ENCODE results near the gene POMT1. TPM values are rescaled to one million over a fixed set of nuclear protein-coding genes. Genes with fewer than 3 reads are reported as not detected.

The POMT1 gene
- total RNA-seq, 2 donors from 2014 or later = 30.3 to 43.7 TPM

DNA sequence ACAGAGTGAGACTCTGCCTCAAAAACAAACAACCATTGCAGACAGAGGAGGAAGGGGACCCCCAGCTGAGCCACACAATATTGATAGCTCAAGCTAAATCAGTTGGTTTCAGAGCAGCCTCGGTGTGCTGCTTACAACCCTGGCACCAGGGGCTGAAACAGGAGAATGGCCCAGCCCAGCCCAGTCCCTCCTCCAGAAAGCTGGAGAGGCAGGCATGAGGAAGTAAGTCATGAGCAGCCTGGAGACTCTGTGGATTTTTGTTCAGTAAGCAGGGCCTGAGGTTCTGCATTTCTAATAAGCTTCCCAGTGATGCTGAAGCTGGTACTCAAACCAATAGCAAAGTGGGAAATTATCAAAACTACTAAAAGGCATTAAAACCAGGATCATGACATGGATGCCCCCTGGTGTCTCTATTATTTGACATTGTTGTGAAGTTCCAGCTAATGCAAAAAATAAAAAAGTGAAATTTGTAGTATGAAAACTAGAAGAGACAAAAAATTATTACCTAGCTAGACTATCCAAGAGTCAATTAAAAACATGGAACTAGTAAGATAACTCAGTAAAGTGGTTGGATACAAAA lies 56.8 kb downstream of the POMT1 start:
- no peak for ATAC-seq (ENCODE audit: insufficient number of reproducible peaks, low FRiP score, low read depth)
- no peak for DNase-seq (ENCODE audit: low spot score)
- Histone ChIP-seq H3K36me3 (no peaks in the 10 kb centered on the region), H3K27ac (no peak overlapping the region), H3K9me3 (peaks cover 4% of the 10 kb centered on the region), H3K4me1 (ENCODE audit: control insufficient read depth in 1 of 2, low read depth in 2 of 2) (no peaks in the 10 kb centered on the region), H3K4me3 (no peak overlapping the region), H3K27me3 (replicated peaks; ENCODE audit: insufficient read depth) (no peaks in the 10 kb centered on the region)
- TF ChIP-seq CTCF (IDR thresholded peaks at IDR 0.05) = no peak

DNA sequence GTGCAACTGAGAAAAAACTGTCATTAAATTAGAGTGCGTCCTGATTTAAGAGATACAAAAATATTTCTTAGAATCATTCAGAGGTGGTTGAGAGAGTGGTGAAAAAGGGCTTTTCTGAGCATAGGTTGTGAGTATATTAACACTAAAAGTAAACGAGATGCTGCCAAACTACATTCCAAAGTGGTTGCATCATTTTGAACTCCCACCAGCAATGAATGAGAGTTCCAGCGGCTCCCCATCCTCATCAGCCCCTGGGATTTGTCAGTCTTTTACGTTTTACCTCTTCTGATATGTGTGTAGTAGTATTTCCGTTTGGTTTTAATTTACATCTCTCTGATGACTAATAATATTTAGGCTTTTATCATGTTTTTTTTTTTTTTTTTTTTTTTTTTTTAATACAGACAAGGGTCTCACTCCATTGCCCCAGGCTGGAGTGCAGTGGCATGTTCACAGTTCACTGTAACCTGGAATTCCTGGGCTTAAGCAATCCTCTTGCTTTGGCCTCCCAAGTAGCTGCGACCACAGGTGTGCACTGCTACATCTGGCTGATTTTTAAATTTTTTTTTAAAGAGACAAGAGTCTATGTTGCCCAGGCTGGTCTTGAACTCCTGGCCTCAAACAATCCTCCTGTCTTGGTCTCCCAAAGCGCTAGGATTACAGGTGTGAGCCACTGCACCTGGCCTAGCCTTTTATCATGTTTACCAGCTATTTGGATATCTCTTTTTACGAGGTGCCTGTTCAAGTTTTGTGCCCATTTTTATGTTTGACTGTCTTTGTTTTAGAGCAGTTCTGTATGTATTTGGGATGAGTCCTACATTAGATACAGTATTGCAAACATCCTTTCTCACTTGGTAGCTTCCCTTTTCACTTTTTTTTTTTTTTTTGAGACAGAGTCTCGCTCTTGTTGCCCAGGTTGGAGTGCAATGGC lies 59.6 kb downstream of the POMT1 start:
- no peaks in the 10 kb centered on the region for H3K27me3 ChIP-seq (replicated peaks; ENCODE audit: insufficient read depth)
- no peak overlapping the region for H3K27ac ChIP-seq
- no peaks in the 10 kb centered on the region for H3K4me1 ChIP-seq (ENCODE audit: control insufficient read depth in 1 of 2, low read depth in 2 of 2)
- no peaks in the 10 kb centered on the region for H3K36me3 ChIP-seq
- no peak overlapping the region for H3K4me3 ChIP-seq
- no peak for DNase-seq (ENCODE audit: low spot score)
- TF ChIP-seq CTCF (IDR thresholded peaks at IDR 0.05) = no peak
- H3K9me3 ChIP-seq = peaks cover 4% of the 10 kb centered on the region
- no peak for ATAC-seq (ENCODE audit: insufficient number of reproducible peaks, low FRiP score, low read depth)

GRCh38 chr9:131565369-131565768 lies 62.7 kb downstream of the POMT1 start:
- no peak for TF ChIP-seq CTCF (IDR thresholded peaks at IDR 0.05)
- peaks cover 4% of the 10 kb centered on the region for H3K9me3 ChIP-seq

DNA sequence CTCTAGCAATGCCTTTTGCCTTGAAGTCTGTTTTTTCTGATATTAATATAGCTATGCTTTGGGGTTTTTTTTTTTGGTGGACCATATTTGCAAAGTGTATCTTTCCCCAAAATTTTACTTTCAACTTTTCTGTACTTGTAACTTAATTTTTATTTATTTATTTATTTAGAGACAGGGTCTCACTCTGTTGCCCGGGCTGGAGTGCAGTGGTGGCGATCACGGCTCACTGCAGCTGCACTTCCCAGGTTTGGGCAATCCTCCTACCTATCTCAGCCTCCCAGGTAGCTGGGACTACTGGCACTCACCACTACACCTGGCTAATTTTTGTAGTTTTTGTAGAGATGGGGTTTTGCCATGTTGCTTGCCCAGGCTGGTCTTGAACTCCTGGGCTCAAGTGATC lies 63.4 kb downstream of the POMT1 start:
- Histone ChIP-seq H3K4me1 (ENCODE audit: control insufficient read depth in 1 of 2, low read depth in 2 of 2) (no peaks in the 10 kb centered on the region), H3K27me3 (replicated peaks; ENCODE audit: insufficient read depth) (no peaks in the 10 kb centered on the region), H3K36me3 (peaks cover 5% of the 10 kb centered on the region), H3K27ac (no peak overlapping the region), H3K4me3 (no peak overlapping the region), H3K9me3 (peaks cover 4% of the 10 kb centered on the region)
- DNase-seq (ENCODE audit: low spot score) (no peak), ATAC-seq (ENCODE audit: insufficient number of reproducible peaks, low FRiP score, low read depth) (no peak)
- no peak for TF ChIP-seq CTCF (IDR thresholded peaks at IDR 0.05)

More at GRCh38 chr9:131565369-131565768, 62.7 kb downstream of the POMT1 start:
- no peaks in the 10 kb centered on the region for H3K4me1 ChIP-seq (ENCODE audit: control insufficient read depth in 1 of 2, low read depth in 2 of 2)
- DNase-seq (ENCODE audit: low spot score) (no peak), ATAC-seq (ENCODE audit: insufficient number of reproducible peaks, low FRiP score, low read depth) (no peak)
- H3K4me3 ChIP-seq = no peak overlapping the region
- no peak overlapping the region for H3K27ac ChIP-seq
- no peaks in the 10 kb centered on the region for H3K27me3 ChIP-seq (replicated peaks; ENCODE audit: insufficient read depth)
- H3K36me3 ChIP-seq = peaks cover 5% of the 10 kb centered on the region

- Histone ChIP-seq H3K36me3 (peaks cover 12% of the 10 kb centered on the region), H3K4me3 (no peak overlapping the region), H3K27me3 (replicated peaks; ENCODE audit: insufficient read depth) (no peaks in the 10 kb centered on the region), H3K9me3 (no peaks in the 10 kb centered on the region), H3K4me1 (ENCODE audit: control insufficient read depth in 1 of 2, low read depth in 2 of 2) (no peaks in the 10 kb centered on the region), H3K27ac (no peak overlapping the region)
- no peak for TF ChIP-seq CTCF (IDR thresholded peaks at IDR 0.05)
- ATAC-seq (ENCODE audit: insufficient number of reproducible peaks, low FRiP score, low read depth) = no peak
- no peak for DNase-seq (ENCODE audit: low spot score)
These were observed 65.2 kb downstream of the POMT1 start for GRCh38 chr9:131567910-131568309.

Measured in thoracic aorta (tissue), 2 donors.